Measurements from ENCODE around the gene ZNF827. TPM values are rescaled to one million over a fixed set of nuclear protein-coding genes. Genes with fewer than 3 reads are reported as not detected.

Gene ZNF827
- total RNA-seq, 1 donor from 2014 or later: 15.6 TPM

DNA sequence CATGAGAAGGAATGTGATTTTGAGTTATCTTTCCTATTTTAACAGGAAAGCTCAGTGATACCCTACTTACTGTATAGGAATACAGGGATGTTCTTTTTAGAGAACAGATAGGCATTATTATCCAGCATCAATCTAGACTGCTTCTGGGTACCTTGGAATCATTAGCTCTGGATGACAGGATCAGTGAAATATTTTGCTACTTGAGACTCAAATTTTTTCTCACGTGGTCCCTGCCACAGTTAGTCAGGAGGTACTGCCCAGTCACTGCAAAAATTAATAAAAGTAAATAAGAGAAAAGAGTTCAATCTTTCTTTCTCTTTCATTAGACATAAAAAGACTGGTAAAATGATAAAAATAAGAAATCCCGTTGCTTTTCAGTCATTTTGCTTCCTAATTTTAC lies 5.5 kb downstream of the ZNF827 start:
- DNase-seq: no peak

- no peak for DNase-seq
These were observed 7.2 kb downstream of the ZNF827 start for GRCh38 chr4:145931403-145931802.

GRCh38 chr4:145930592-145930991 lies 8.0 kb downstream of the ZNF827 start:
- no peak for DNase-seq

DNA sequence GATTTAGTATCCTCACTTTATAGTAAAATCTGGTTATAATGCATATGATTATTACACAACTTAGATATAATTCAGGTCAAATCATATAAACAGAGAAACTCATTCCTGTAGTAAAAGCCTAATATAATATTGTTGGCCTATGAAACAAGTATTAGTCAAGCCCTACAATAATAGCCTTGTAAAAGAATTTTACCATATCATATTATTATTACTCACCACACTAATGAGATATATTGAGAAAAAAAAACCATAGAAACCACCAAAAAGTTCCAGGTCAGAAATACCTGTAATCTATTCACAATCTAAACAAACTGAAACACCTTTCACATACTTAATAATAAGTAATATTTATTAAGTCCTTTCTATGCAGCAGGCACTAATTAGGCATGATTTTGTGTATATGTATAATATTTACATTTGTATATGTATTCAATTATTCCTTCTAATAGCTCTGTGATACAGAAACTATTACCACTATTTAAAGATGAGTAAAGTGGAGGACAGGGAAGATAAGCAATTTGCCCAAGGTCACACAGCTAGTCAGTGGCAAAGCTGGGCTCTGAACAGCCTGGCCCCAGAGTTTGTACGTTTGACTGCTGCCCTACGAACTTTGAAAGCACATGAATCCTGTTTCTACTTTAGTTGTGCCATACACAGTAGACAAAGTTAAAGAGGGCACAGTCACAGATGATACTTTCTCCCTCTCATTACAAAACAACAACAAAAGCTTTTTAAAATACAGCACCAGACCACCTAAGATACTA lies 9.0 kb downstream of the ZNF827 start:
- no peak for DNase-seq

- no peak for DNase-seq
These were observed 9.9 kb downstream of the ZNF827 start for GRCh38 chr4:145928748-145929147.

DNA sequence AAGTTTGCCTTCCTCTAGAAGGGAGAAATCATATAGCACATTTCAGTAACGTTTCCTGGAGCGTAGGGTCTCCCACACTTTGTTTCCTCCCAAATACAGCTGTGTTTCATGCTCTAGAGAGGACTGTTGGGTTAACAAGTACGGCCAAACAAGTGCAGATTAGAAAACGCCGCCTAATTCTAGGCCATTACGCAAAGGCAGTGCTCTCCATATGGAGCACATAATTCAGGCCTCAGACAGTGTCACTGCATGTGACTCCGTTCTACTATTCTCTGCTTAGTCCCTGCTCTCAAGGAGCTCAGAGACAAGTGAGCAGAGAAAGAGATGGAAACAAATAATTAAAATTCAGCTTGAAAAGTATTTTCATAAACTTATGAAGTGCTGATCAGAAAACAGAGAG lies 11.6 kb downstream of the ZNF827 start:
- peak; percentile 46 for DNase-seq

DNA sequence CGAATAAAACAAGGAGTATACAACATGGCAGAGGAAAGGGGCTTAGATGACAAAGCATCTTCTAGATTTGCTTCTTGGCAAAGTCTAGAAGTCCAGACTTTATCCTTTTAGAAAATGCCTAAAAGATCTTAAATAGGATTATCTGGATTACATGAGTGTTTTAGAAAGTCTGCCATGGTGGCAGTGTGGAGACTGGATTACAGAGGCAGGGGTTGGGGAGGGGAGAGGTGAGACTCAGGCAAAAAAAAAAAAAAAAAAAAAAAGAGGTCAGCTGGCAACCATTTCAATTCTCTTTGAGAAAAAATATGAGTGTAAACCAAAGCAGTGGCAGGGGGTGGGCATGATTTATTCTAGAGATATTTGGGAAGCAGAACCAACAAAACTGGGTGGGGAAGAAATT lies 17.4 kb downstream of the ZNF827 start:
- no peak for DNase-seq

GRCh38 chr4:145920205-145920604 lies 18.4 kb downstream of the ZNF827 start:
- DNase-seq: peak; percentile 51

GRCh38 chr4:145912376-145912775 lies 26.2 kb downstream of the ZNF827 start:
- DNase-seq: no peak

DNA sequence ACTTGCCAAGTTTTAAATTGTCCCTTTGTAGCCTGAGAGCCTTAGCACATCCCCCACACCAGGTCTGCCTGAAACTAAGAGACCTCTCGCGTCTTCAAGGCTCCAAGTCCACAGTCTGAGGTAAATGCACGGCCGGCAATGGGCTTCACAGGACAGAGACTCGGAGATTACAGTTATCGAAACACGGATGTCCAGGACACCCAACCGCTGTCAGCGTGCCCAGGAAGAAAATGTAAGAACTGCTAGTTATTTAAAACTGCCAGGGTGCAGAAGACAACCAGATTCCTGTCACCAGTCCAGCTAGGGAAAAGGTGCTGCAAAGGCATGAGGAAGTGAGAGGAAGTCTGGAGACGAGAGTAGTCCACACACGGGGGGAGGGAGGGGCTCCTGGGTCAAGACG lies 28.9 kb downstream of the ZNF827 start:
- no peak for DNase-seq

DNA sequence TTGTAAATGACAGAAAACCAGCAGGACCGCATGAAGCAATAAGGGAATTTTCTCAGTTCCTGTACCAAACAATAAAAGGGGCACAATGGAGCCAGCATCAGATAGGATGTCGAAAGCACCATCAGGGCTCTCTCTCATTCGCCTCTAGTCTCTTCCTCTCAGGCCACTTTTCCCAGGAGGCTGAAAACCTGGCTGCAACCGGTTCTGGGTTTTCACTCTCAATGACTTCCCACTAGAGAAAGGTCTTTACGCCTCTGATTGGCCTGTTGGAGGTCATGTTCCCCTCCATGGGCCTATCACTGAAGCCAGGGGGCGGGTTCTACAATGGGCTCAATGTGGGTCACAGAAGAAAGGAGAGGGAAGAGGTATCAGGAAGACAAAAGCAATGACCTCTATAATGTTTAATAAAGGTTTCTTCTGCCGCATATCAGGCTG lies 29.3 kb downstream of the ZNF827 start:
- peak; percentile 5 for DNase-seq

DNA sequence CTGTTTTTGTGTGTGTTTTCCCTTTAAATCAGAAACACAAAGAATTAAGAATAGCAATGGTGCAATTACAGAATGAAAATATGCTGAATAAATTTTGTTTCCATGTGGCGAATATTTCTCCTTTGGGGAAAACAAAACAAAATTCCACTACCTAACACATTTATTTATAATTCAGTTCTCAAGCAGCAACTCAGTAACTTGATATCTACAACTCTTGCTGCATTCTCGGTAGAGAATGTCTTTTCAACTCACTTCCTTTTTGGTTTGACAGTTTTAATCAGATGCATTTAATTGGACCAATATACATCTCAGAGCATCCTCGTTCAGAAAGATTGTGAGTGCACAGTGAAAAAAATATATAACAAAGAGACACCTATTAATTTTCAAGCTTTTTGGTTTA lies 30.8 kb downstream of the ZNF827 start:
- DNase-seq: peak; percentile 41

GRCh38 chr4:145907390-145907789 lies 31.2 kb downstream of the ZNF827 start:
- no peak for DNase-seq

- DNase-seq: no peak
These were observed 34.0 kb downstream of the ZNF827 start for GRCh38 chr4:145904413-145905177.

DNA sequence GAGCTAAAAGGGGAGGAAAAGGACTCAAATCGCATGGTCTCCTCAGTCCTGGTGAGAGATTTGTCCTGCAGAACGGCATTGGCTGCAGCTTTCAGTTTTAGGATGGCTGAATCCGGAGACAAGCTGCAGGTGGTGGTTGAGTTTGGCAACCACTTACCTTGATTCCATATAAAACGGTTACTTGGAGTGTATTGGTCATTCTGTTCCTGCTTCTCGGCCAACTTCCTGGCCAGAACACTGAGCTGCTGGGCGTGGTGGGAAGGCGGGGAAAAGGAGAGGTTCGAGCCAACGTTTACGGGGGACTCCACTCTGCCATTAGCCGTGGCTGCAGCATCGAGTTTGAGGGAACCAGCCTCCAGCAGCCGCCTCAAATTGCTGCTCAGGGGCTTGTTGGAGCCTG lies 36.1 kb downstream of the ZNF827 start:
- DNase-seq: no peak

DNA sequence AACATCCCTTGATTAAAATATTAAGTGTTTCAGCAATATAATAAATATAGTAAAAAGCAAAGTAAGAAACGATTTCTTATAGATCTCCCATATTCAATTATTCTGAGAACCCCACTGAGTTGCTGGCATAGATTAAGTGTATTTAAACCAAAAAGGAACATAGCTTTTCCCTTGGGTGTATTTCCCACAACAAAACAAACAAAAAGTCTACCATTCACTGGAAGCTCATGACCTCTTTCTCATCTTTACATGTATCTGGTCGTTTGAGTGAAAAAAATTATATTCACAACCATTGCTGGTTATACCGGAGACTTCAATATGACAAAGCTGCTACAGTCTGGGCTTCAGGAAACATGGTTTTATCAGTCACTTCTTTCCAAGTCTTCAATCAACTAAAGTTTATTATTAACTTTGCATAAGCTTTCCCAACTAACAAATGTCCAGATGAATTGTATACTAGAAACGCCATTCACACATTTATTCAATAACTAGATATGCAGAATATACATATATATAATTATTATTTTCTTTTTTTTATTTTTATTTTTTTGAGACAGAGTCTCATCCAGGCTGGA lies 38.6 kb downstream of the ZNF827 start:
- DNase-seq: no peak

DNA sequence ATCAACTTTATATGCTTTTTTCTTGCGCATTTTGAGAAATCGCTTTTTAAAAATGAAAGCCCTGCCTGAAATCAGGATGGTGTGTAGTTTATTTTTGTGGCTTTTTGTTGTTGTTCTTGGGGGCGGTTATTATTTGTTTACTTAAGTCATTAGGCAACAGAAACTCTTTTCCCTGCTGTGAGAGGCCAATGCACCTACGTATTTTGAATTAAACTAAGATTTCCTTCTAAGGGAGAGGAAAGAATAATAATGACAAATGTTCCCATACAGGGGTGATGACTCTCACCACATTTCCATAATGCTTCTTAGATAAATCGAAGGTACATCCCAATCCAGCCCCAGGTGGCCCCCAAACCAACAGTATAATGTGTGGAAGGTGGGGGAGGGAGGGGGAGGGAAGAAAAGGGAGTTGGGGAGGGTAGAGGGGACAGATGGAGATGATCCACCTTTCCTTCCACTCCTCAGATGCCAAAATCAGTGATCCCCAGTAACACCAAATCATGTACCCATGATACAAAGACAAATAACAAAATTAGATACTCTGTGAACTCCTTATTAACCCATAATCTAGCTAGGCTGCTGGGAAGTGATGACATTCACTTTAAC lies 39.6 kb downstream of the ZNF827 start:
- no peak for DNase-seq

DNA sequence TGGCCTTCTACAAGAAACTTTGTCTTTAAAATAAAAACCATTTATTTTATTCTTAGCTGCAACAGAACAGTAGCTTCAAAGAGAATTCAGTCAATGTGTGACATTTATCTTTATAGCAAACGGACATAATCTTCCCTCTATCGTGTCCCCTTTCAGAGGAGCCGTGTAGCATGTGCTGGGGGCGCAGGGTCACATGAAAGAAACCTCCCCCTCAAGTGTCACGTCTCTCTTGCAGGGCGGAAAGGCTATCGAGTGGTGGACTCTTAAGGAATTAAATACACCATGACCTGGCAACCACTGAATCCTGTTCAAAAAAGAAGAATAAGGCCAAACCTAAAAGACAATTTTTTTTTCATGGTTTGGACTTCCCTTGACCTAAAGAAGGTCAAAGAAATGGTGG lies 40.2 kb downstream of the ZNF827 start:
- no peak for DNase-seq

DNA sequence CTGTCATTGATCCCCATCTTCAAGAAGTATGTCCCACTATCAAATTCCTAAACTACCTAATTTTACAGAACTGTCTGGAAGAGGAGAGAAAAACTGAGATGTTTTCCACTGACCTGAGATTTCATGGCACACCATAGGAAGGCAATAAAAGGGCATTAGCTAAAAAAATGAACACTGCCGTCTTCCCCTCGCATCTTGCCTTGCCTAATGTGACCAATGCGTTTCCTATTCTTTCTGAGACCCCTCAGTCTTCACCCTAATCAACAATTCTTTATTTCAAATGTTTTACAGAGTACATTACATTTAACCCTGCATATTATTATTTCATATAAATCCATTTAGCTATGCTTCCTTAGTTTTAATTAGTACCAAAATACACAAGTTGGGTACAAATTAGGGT lies 43.6 kb downstream of the ZNF827 start:
- no peak for DNase-seq

DNA sequence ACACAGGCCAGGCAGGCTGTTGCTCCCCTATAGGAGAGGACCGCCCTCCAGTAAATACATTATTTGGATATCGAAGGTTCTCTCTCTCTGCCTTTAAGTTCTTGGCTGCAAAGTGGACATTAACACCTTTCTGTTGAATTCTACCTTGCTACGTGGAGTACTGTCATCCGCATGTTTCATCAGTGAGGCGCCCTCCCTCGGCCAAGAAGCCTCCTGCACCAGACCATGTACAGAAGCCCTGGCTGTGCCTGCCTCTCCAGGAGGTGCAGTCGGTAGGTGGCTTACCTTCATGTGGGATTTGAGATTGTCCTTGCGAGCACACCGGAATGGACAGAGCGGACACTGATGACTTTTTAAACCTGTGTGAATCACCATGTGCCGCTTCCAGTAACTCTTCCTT lies 46.7 kb downstream of the ZNF827 start:
- no peak for DNase-seq

- DNase-seq: no peak
These were observed 47.9 kb downstream of the ZNF827 start for GRCh38 chr4:145890689-145891088.

GRCh38 chr4:145888393-145888792 lies 50.2 kb downstream of the ZNF827 start:
- DNase-seq: no peak
